HG03460 (cell line): ENCODE results near the gene KRTAP2-3.
"Not testable (repeated sequence)": the region's sequence is repeated elsewhere in the genome, so short reads cannot be mapped to it uniquely, and the experiment has no call there.

ENCODE experiments used
- ATAC-seq: cut with Tn5 transposase; IDR thresholded peaks from one replicate; pipeline ENCODE4 v1.9.1; 2021; ENCODE audit not compliant: unreplicated experiment

The KRTAP2-3 gene

DNA sequence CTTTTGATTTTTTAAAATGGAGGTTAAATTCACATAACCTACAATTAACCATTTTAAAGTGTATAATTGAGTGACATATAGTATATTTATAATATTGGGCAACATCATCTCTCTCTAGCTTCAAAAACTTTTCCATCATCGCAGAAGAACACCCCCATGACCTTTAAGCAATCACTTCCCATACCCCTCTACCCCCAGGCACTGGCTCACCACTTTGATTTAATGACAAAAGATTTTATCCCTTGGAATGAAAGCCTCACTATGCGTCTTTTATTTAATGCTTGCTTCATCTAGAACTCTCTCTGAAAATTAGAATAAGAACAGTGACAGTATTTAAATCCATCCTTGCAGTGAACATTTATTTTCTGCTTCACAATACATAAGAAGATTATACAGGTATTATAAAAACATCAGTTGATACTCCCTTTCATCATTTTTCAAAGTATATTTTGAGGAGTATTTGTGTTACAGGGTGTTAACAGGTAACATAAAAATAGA is 22.0 kb downstream of the KRTAP2-3 start:
- no peak for ATAC-seq

DNA sequence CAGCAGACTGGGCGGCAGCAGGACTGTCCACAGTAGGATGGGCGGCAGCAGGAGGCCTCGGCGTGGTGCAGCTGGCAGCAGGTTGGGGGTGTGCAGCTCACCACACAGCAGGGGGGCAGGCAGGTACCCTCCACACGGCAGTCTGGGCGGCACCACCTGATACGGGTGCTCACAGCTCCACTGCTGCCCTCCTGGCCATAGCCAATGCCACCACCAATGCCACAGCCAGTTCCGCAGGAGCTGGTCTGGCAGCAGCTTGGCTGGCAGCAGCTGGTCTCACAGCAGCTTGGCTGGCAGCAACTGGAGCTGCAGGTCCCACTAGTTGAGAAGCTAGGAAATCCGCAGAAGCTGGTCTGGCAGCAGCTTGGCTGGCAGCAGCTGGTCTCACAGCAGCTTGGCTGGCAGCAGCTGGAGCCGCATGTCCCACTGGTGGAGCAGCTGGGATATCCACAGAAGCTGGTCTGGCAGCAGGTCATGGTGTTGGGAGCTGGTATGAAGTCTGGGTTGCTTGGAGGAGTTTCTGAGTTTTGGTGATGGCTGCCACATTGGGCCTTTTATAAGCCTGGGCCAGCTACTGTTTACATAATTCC is 25.5 kb downstream of the KRTAP2-3 start, which contains the start of gene KRTAP1-3:
Gene KRTAP1-3, minus strand, starts transcription at position 529 of the 590 bp plus-strand sequence. Its CDS starts 53 bp downstream, at position 476.
- not testable (repeated sequence) for ATAC-seq

GRCh38 chr17:41029633-41030245 is 30.2 kb downstream of the KRTAP2-3 start, which contains the start of gene KRTAP1-4:
KRTAP1-4 (minus strand) TSS chr17:41030195; CDS start chr17:41030078, 117 bp downstream.
- ATAC-seq = no peak

GRCh38 chr17:41026715-41027471 is 33.0 kb downstream of the KRTAP2-3 start, which contains the start of gene KRTAP1-5:
KRTAP1-5 (minus strand) TSS chr17:41027208; CDS start chr17:41027155, 53 bp downstream.
- no peak for ATAC-seq

GRCh38 chr17:41024697-41025096 is 35.2 kb downstream of the KRTAP2-3 start:
- ATAC-seq = no peak

GRCh38 chr17:41020336-41020735 is 39.6 kb downstream of the KRTAP2-3 start:
- no peak for ATAC-seq

GRCh38 chr17:41019415-41019814 is 40.5 kb downstream of the KRTAP2-3 start:
- no peak for ATAC-seq

DNA sequence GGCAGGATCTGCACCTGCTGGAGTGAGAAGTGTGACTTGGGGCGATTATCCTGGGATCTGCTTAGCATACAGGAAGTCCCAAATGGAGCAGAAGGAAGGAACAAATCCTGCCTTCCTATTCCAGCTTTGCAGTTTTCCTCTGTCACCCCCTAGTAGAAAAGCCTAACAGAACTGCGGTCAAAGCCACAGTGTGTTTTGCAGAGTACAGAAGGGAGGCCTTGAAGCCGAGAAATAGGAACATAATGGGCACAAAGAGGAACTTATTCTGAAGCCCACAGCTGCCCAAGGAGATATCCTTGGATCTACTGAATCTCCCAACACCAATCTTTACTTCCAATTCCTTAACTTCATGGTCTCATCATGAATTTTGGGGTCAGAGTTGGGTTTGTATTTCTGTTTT is 41.4 kb downstream of the KRTAP2-3 start:
- no peak for ATAC-seq

GRCh38 chr17:41016578-41017215 is 43.2 kb downstream of the KRTAP2-3 start:
- no peak for ATAC-seq

GRCh38 chr17:41015454-41015853 is 44.5 kb downstream of the KRTAP2-3 start:
- ATAC-seq = no peak

- ATAC-seq = no peak
These were observed 46.3 kb downstream of the KRTAP2-3 start for GRCh38 chr17:41013606-41014005.

DNA sequence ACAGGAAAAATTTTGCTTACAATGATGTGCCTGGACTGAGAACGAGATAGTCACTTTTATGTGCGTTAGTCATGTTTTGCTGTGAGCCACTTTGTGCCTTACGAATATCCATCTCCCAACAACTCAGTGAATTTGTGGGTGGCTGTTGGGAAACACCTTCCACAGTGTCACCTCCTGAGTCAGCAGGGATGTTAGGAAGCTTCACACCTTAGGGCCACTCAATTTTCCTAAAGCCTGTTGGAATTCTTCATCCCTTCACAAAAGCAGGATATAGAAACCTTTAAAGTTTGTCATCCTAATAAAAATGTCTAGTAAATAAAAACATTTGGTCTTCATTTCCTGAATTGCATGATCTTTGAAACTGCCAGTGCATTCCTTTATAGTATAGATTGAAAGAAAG is 46.7 kb downstream of the KRTAP2-3 start:
- no peak for ATAC-seq

DNA sequence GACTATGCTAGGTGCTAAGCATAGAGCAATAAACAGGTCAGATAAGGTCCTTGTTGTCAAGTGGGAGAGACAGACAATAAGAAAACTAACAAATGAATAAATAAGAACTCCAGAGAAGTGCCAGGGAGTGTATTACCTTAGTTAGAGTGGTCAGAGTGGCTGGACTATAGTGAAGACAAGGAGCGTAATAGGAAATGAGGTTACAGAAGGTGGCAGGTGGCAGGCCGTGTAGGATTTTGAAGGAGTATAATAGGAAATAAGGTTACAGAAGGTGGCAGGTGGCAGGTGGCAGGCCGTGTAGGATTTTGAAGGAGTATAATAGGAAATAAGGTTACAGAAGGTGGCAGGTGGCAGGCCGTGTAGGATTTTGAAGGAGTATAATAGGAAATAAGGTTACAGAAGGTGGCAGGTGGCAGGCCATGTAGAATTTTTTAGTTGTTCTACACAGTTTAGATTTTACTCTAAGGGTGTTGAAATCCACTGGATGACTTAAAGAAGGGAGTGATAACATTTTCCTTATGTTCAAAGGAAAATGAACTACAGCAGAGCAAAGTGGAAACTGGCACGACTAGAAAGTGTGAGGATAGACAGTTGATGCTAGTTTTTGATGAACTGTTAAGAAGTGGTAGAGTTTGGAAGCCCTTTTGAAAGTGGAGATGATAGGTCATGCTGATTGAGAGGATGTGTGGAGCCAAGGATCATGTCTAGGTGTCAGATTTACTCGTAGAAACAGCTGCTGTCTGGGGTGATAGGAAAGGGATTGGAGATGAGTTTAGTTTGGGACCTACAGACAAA is 47.4 kb downstream of the KRTAP2-3 start:
- ATAC-seq = no peak

GRCh38 chr17:41010441-41010840 is 49.5 kb downstream of the KRTAP2-3 start:
- no peak for ATAC-seq

DNA sequence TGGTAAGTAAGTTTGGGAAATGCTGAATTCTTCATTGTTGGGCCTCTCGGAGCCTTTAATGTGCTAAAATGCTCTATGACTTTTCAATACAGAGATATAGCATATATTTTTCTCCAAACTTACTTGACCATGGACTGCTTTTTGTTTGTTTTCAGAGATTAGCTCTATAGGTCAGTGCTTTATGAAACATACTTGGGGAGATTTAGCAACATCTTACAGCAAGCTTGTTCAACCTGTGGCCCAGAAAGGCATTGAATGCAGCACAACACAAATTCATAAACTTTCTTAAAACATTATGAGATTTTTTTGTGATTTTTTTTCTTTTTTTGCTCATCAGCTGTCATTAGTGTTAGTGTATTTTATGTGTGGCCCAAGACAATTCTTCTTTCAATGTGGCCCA is 50.0 kb downstream of the KRTAP2-3 start:
- ATAC-seq = no peak

GRCh38 chr17:41009301-41009760 is 50.6 kb downstream of the KRTAP2-3 start:
- ATAC-seq = no peak
